HUES6 (cell line): ENCODE data around the gene CD22.
"Not testable (repeated sequence)": the region's sequence is repeated elsewhere in the genome, so short reads cannot be mapped to it uniquely, and the experiment has no call there.

Experiments used
- H3K27ac ChIP-seq: 2 replicates; pipeline ENCODE4 v1.7.0; 2013; ENCODE audit warnings: low read depth, mild to moderate bottlenecking, low read length, inconsistent platforms
- H3K27me3 ChIP-seq: 2 replicates; pipeline ENCODE4 v1.6.1; 2013; ENCODE audit warnings: low read length; ENCODE audit not compliant: control insufficient read depth, insufficient read depth
- H3K36me3 ChIP-seq: 2 replicates; pipeline ENCODE4 v1.6.1; 2013; ENCODE audit warnings: low read length; ENCODE audit not compliant: control insufficient read depth, insufficient read depth
- H3K4me1 ChIP-seq: 2 replicates; pipeline ENCODE4 v1.6.1; 2013; ENCODE audit warnings: low read length; ENCODE audit not compliant: control insufficient read depth, insufficient read depth
- H3K4me3 ChIP-seq: 2 replicates; pipeline ENCODE4 v1.5.1; 2013; ENCODE audit warnings: low read depth, low read length
- H3K9ac ChIP-seq: one replicate; pipeline ENCODE4 v1.6.1; 2013; ENCODE audit warnings: mild to moderate bottlenecking, low read length
- H3K9me3 ChIP-seq: 2 replicates; pipeline ENCODE4 v1.6.1; 2013; ENCODE audit warnings: low read depth, low read length; ENCODE audit not compliant: control insufficient read depth, insufficient read depth

CD22 gene

DNA sequence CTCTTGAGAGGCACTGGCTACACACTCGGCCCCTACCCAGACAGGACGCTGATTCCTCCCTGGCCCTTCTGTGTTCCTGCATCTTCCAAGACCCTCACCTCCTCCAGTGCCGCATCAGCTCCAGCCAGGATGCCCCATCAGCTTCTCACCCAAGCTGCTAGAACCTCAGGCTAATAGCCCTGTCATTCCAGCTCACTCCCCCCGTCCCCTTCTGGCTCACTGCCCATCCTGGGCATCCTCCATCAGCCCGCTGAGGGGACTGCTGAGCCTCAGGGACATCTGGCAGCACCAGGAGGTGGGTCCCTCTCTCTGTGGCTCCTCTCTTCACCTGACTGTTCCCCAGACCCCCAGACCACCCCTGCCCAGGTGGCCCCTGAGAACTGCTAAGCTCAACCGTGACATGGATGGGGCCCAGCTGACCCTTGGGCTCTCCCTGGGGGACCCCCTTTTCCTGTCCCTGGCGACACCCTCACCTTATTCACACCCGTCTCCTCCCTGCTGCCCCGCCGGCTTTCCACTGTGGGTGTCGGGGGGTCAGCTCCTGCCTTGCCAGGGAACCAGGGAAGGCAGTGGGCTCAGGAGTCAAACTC is 34.1 kb downstream of the CD22 start:
- Histone ChIP-seq H3K4me3 (no peak overlapping the region), H3K9me3 (no peaks in the 10 kb centered on the region), H3K27ac (no peak overlapping the region), H3K27me3 (peaks cover 8% of the 10 kb centered on the region; the same call in 1 of the 2 replicates), H3K9ac (no peak overlapping the region), H3K36me3 (no peaks in the 10 kb centered on the region), H3K4me1 (no peaks in the 10 kb centered on the region)

DNA sequence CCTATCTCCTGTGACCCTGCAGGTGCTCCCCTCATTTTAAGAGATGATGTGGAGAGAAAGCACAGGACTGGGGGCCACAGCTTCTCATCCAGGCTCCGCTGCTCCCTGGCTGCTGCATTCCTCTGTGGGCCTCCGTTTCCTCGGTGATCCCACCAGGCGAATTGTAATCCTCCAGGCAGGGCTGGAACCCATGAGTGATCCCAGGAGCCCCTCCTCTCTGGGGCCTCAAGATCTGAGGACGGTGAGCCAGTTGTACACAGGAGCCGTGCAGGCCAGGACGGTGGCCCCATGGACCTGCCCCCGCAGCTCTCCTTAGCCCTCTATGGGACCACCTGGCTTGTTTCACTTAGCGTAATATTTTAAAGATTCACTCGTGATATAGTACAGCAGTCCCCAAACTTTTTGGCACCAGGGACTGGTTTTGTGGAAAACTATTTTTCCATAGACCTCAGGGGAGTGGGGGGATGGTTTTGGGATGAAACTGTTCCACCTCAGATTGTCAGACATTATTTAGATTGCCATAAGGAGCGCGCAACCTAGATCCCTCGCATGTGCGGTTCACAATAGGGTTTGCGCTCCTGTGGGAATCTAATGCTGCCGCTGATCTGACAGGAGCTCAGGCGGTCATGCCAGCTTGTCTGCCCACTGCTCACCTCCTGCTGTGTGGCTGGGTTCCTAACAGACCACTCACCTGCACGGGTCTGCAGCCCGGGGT is 34.9 kb downstream of the CD22 start:
- no peaks in the 10 kb centered on the region for H3K36me3 ChIP-seq
- no peak overlapping the region for H3K9ac ChIP-seq
- no peaks in the 10 kb centered on the region for H3K4me1 ChIP-seq
- peaks cover 8% of the 10 kb centered on the region; the same call in 1 of the 2 replicates for H3K27me3 ChIP-seq
- H3K4me3 ChIP-seq = no peak overlapping the region
- H3K27ac ChIP-seq = no peak overlapping the region
- no peaks in the 10 kb centered on the region for H3K9me3 ChIP-seq

DNA sequence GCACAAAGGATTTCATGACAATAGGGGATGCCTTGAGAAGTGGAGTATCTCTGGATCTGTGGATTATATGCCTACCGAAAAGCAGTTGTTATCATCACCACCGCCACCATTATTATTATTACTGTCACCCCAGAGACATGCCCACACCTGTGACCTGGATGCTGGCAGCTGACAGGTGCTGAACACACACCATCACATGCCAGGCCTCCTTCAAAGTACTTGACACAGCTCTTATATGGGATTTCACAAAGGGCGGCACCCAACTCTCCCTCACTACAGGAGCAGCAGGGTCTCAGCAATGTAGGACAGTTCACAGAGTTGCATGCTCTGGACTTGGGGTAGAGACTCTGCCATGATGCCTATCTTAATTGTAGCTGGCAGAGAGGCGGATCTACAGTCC is 36.3 kb downstream of the CD22 start:
- Histone ChIP-seq H3K36me3 (no peaks in the 10 kb centered on the region), H3K4me1 (no peaks in the 10 kb centered on the region)

GRCh38 chr19:35368378-35368777 is 39.4 kb downstream of the CD22 start:
- H3K27ac ChIP-seq = no peak overlapping the region
- no peak overlapping the region for H3K4me3 ChIP-seq
- no peaks in the 10 kb centered on the region; the same call in 1 of the 2 replicates for H3K27me3 ChIP-seq

More for the DNA sequence above, 36.3 kb downstream of the CD22 start:
- Histone ChIP-seq H3K4me3 (no peak overlapping the region), H3K27me3 (peaks cover 8% of the 10 kb centered on the region; the same call in 1 of the 2 replicates), H3K9ac (no peak overlapping the region), H3K9me3 (peaks cover 7% of the 10 kb centered on the region), H3K27ac (no peak overlapping the region)

GRCh38 chr19:35369522-35369921 is 40.5 kb downstream of the CD22 start:
- H3K36me3 ChIP-seq = no peaks in the 10 kb centered on the region
- no peak overlapping the region for H3K4me3 ChIP-seq
- no peak overlapping the region for H3K27ac ChIP-seq
- H3K4me1 ChIP-seq = no peaks in the 10 kb centered on the region
- H3K9ac ChIP-seq = no peak overlapping the region
- H3K27me3 ChIP-seq = no peaks in the 10 kb centered on the region; the same call in 1 of the 2 replicates
- peaks cover 7% of the 10 kb centered on the region for H3K9me3 ChIP-seq

More at GRCh38 chr19:35368378-35368777, 39.4 kb downstream of the CD22 start:
- peaks cover 7% of the 10 kb centered on the region for H3K9me3 ChIP-seq
- H3K9ac ChIP-seq = no peak overlapping the region
- no peaks in the 10 kb centered on the region for H3K36me3 ChIP-seq
- no peaks in the 10 kb centered on the region for H3K4me1 ChIP-seq

DNA sequence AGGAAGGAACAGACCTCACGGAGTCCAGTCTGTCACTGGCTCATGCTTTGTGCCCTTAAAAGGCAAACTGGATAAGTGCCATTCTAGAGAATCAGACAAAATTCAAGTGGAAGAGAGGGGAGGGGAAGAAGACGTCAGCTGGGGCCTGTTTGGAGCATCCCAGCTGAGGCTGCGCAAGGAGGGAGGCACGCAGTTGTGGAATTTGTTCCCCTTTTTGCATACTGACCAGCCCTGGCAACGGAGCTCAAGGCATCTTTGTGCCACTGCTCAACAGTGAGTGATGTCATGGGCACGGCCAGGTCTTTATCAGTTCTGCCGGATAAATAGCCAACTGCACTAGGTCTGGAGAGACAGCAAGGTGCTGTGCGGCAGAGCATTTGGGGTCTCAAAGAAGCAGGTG is 41.7 kb downstream of the CD22 start, which contains the start of gene GPR42:
Gene GPR42 (plus strand): TSS at position 347 of the 400 bp plus-strand sequence. CDS start 292 bp downstream, outside the sequence.
- H3K9me3 ChIP-seq = peaks cover 7% of the 10 kb centered on the region
- no peaks in the 10 kb centered on the region for H3K4me1 ChIP-seq
- H3K36me3 ChIP-seq = no peaks in the 10 kb centered on the region
- H3K27ac ChIP-seq = no peak within 1 kb of the TSS
- no peaks in the 10 kb centered on the region; the same call in 1 of the 2 replicates for H3K27me3 ChIP-seq
- H3K4me3 ChIP-seq = no peak within 1 kb of the TSS
- no peak within 1 kb of the TSS for H3K9ac ChIP-seq

DNA sequence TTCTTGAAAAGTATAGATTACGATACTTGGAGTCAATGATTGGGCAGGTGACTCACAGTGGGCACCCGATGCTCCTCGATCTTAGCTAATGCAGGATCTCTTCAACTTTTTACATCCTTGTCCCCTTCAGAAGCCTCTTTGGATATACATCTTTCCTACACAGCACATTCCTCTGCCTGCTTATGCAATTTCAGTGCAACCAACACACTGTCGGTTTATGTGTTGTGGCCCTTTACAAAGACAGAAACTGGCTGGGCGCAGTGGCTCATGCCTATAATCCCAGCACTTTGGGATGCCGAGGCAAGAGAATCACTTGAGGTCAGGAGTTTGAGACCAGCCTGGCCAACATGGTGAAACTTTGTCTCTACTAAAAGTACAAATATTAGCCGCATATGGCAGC is 44.5 kb downstream of the CD22 start:
- H3K36me3 ChIP-seq = no peaks in the 10 kb centered on the region
- no peak overlapping the region for H3K9ac ChIP-seq
- H3K27ac ChIP-seq = no peak overlapping the region
- no peaks in the 10 kb centered on the region for H3K27me3 ChIP-seq
- H3K9me3 ChIP-seq = peaks cover 9% of the 10 kb centered on the region
- H3K4me3 ChIP-seq = no peak overlapping the region
- peaks cover 3% of the 10 kb centered on the region; the same call in 1 of the 2 replicates for H3K4me1 ChIP-seq

- not testable (repeated sequence) for H3K27me3 ChIP-seq, H3K27ac ChIP-seq, H3K36me3 ChIP-seq
Measured at GRCh38 chr19:35374031-35374430, 45.0 kb downstream of the CD22 start.

DNA sequence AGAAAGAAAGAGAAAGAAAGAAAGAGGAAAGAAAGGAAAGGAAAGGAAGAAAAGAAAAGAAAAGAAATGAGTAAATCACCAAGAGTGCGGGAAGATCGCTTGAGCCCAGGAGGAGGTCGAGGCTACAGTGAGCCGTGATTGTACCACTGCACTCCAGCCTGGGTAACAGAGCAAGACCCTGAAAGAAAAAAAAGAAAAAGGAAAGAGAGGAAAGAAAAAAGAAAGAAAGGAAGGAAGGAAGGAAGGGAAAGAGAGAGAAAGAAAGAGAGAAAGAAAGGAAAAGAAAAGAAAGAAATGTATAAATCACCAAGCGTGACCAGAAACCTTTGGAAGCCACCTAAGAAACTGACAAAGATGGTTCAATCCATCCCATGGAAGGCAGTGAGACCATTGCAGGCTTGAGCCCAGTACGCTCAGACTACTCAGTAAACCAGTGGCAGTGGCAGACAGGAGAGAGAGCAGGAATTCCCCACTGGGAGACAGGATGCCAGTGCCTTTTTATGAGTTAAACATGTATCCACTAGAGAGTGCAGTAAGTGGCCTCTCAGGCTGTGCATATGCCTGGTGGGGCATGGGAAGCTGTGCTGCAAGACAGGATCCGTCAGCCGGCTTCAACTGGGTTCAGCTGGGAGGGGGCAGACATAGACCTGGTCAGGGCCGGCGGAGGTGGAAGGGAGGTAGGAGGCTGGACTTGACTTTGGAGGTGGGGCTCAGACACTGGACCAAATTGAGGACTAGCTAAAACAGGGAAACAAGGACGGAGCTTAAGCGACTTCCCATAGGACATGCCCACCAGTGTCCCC is 46.7 kb downstream of the CD22 start:
- peaks cover 3% of the 10 kb centered on the region; the same call in 1 of the 2 replicates for H3K4me1 ChIP-seq
- no peaks in the 10 kb centered on the region for H3K36me3 ChIP-seq
- H3K27me3 ChIP-seq = no peaks in the 10 kb centered on the region
- peaks cover 6% of the 10 kb centered on the region; the same call in 1 of the 2 replicates for H3K9me3 ChIP-seq
- no peak overlapping the region for H3K4me3 ChIP-seq
- H3K9ac ChIP-seq = no peak overlapping the region
- H3K27ac ChIP-seq = no peak overlapping the region

More at GRCh38 chr19:35374031-35374430, 45.0 kb downstream of the CD22 start:
- not testable (repeated sequence) for H3K4me1 ChIP-seq, H3K9ac ChIP-seq, H3K4me3 ChIP-seq
- H3K9me3 ChIP-seq = peaks cover 11% of the 10 kb centered on the region

GRCh38 chr19:35377656-35378055 is 48.7 kb downstream of the CD22 start:
- Histone ChIP-seq H3K9ac (no peak overlapping the region), H3K9me3 (peaks cover 11% of the 10 kb centered on the region), H3K27ac (no peak overlapping the region), H3K27me3 (no peaks in the 10 kb centered on the region), H3K4me3 (no peak overlapping the region), H3K36me3 (no peaks in the 10 kb centered on the region), H3K4me1 (peaks cover 3% of the 10 kb centered on the region; the same call in 1 of the 2 replicates)
